Mesothelial cell of epicardium (in vitro differentiated cells): ENCODE data around the gene KCNH2. TPM values are rescaled to one million over a fixed set of nuclear protein-coding genes. Genes with fewer than 3 reads are reported as not detected.

Experiments
- DNase-seq, 2 experiments: peaks; one replicate each; pipeline ENCODE4 v3.0.0; 2021; ENCODE audit warnings: low spot score in 2 of 2; ENCODE audit not compliant: unreplicated experiment in 2 of 2
- H3K27ac Mint-ChIP-seq: 2 replicates; pipeline ENCODE4 v1.8.0; 2021; ENCODE audit warnings: mixed read lengths
- H3K27me3 Mint-ChIP-seq: 2 replicates; pipeline ENCODE4 v1.8.0; 2021; ENCODE audit warnings: low read depth, mixed read lengths
- H3K36me3 Mint-ChIP-seq: 2 replicates; pipeline ENCODE4 v1.8.0; 2021; ENCODE audit warnings: mixed read lengths
- H3K4me1 Mint-ChIP-seq: 2 replicates; pipeline ENCODE4 v1.8.0; 2021; ENCODE audit warnings: mixed read lengths
- H3K4me3 Mint-ChIP-seq: 2 replicates; pipeline ENCODE4 v1.8.0; 2021; ENCODE audit warnings: mild to moderate bottlenecking, moderate library complexity, mixed read lengths
- H3K9me3 Mint-ChIP-seq: 2 replicates; pipeline ENCODE4 v1.8.0; 2021; ENCODE audit warnings: mixed read lengths
- total RNA-seq: library from RNA; stranded (reverse); gene quantifications from 3 replicates; pipeline ENCODE4 v1.2.1, GENCODE V29; 2021
- TF ChIP-seq, protein P1 (sequence below): fragments of 200-600 bp; sonication (generic); IDR thresholded peaks from one replicate; pipeline ENCODE4 v1.5.0; 2021; ENCODE audit warnings: antibody characterized with exemption; ENCODE audit not compliant: unreplicated experiment

KCNH2 gene
- total RNA-seq, 1 donor from 2014 or later: 11.2 TPM

DNA sequence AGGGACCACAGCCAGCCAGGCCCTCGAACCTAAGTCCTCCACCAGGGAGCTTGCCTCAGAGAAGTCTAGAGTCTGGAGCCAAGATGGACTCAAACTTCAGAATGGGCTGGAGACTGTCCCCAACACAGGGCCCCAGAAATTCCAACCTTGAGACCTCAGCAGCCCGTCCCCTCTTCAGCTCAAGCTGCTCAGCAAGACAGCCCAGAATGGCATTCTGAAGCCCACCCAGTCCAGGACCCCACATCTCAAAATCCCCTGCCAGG, 15.9 kb downstream of the KCNH2 start:
- H3K27me3 Mint-ChIP-seq: peaks cover 10% of the 10 kb centered on the region
- TF ChIP-seq, protein P1, sequence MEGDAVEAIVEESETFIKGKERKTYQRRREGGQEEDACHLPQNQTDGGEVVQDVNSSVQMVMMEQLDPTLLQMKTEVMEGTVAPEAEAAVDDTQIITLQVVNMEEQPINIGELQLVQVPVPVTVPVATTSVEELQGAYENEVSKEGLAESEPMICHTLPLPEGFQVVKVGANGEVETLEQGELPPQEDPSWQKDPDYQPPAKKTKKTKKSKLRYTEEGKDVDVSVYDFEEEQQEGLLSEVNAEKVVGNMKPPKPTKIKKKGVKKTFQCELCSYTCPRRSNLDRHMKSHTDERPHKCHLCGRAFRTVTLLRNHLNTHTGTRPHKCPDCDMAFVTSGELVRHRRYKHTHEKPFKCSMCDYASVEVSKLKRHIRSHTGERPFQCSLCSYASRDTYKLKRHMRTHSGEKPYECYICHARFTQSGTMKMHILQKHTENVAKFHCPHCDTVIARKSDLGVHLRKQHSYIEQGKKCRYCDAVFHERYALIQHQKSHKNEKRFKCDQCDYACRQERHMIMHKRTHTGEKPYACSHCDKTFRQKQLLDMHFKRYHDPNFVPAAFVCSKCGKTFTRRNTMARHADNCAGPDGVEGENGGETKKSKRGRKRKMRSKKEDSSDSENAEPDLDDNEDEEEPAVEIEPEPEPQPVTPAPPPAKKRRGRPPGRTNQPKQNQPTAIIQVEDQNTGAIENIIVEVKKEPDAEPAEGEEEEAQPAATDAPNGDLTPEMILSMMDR: no peak
- no peak overlapping the region for H3K4me3 Mint-ChIP-seq
- peak overlapping the region; percentile 59 for H3K27ac Mint-ChIP-seq
- DNase-seq: no peak
- peaks cover 31% of the 10 kb centered on the region for H3K4me1 Mint-ChIP-seq
- H3K36me3 Mint-ChIP-seq: no peaks in the 10 kb centered on the region
- H3K9me3 Mint-ChIP-seq: no peaks in the 10 kb centered on the region

DNA sequence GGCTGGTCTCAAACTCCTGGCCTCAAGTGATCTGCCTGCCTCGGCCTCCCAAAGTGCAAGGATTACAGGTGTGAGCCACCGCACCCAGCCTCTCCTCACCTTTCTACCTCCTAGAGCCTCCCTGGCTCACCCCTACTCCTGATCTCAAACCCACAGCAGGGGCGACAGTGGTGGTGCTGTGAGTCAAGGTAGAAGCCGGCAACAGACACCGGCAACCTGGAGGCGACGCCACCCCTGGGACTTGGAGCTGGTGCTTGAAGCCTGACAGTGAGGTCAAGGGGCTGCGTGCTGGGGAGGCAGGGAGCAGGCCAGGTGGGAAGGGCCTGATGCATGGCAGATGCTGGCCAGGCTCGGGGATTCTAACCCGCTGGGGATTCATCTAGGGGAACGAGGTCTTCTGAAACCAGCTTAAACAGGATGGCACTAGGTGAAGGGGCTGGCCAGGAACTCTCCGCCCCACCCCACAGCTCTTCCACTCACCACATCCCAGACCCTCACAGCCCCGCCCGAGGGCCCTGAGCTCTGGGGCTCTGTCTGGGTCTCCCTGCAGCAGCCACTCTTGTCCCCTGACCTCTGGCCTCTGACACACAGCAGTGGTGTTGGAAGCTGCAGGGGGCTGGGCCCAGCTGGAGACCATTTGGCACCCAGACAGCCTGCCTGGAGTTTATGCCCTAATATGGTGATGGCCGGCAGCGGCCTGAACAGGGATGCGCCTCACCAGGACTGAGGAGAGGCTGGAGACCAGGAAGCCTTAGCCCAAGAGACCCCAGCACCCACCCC, 16.4 kb downstream of the KCNH2 start:
- peaks cover 9% of the 10 kb centered on the region for H3K27me3 Mint-ChIP-seq
- H3K4me1 Mint-ChIP-seq: peaks cover 31% of the 10 kb centered on the region
- H3K4me3 Mint-ChIP-seq: no peak overlapping the region
- TF ChIP-seq, protein P1: no peak
- no peaks in the 10 kb centered on the region for H3K36me3 Mint-ChIP-seq
- no peak for DNase-seq
- no peaks in the 10 kb centered on the region for H3K9me3 Mint-ChIP-seq
- H3K27ac Mint-ChIP-seq: peak overlapping the region; percentile 59

DNA sequence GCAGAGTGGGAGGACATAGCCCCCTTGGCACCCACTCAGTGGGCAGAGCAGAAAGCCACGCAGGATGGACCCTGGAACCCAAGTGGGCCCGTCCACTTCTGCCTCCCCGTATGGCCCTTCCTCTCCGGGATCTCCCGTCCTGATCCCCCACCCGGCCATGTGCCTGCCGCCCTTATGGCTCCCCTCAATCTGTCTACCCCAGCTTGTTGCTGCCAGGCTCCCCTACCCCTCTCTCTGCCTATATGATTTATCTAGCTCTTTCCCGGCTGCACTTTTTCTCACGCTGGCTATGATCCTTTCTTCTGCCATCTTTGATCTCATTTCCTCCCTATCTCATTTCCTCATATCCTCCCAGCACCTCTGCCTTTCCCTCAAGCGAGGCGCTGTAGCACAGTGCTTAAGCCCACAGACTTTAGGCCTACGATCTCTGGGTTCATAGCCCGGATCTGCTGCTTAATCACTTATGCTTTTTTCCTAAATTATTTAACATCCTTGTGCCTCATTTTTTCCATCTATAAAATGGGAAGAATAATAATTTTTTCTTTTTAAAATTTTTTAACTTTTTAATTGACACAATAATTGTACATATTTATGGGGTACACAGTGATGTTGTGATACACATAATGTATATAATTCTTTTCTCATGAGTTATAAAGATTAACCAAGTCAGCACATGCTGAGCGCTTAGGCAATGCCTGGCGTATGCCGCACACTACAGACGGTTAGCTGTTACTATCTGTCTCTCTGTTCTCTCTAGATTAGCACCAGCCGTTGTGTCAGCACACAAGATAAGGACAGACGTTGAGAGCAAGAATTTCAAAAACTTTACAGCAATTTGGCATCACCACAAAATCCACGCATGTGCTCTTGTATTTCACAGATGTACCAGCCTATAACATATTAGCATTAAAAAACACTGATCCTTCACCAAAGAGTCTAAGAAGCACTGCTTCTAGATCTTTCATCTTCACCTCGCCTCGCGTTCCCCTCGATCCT, 18.1 kb downstream of the KCNH2 start:
- no peaks in the 10 kb centered on the region for H3K9me3 Mint-ChIP-seq
- no peaks in the 10 kb centered on the region for H3K36me3 Mint-ChIP-seq

DNA sequence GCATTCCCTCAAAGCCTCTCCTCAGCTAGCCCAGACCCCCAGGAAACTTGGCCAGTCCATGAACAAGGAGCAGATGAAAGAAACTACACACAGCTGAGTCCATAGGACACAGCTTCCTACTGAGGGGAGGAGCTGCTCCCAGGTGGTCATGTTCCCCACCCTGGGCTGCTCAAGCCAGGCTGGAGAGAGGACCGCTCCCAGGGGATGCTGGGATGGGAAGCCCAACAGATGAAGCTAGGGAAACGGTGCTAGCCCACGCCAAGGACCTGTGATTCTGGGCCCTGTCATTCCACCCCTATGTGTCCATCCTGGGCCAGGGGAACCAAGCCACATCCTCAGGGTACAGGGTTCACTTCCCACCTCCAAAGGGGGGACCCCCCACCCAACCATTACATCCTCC, 19.0 kb downstream of the KCNH2 start:
- no peak for DNase-seq
- H3K27ac Mint-ChIP-seq: no peak overlapping the region
- H3K4me3 Mint-ChIP-seq: no peak overlapping the region
- H3K27me3 Mint-ChIP-seq: no peaks in the 10 kb centered on the region
- H3K4me1 Mint-ChIP-seq: peaks cover 38% of the 10 kb centered on the region
- H3K9me3 Mint-ChIP-seq: no peaks in the 10 kb centered on the region
- TF ChIP-seq, protein P1: no peak
- H3K36me3 Mint-ChIP-seq: no peaks in the 10 kb centered on the region

More for the DNA sequence above, 18.1 kb downstream of the KCNH2 start:
- Mint-ChIP-seq H3K27me3 (no peaks in the 10 kb centered on the region), H3K4me3 (no peak overlapping the region), H3K4me1 (peaks cover 36% of the 10 kb centered on the region), H3K27ac (no peak overlapping the region)
- TF ChIP-seq, protein P1: no peak
- no peak for DNase-seq

DNA sequence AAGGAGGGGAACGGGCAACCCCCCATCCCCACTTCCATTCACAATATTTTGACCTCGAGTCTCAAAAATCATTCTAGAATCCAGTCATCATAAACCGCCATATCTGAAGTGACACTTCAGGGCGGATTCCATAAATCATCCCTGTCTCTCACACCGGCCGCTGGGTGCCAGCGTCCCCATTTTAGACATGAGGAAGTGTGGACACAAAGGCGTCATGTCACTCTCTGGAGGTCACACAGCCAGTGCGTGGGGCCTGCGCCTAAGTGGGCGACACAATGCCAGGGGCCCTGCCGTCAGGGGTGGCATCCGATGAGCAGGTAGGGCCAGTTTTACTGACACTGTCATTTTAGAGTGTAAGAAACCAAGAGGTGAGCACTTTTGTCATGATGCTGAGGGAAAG, 19.5 kb downstream of the KCNH2 start:
- H3K4me1 Mint-ChIP-seq: peaks cover 43% of the 10 kb centered on the region
- H3K4me3 Mint-ChIP-seq: no peak overlapping the region
- no peak for DNase-seq
- no peaks in the 10 kb centered on the region for H3K36me3 Mint-ChIP-seq
- no peaks in the 10 kb centered on the region for H3K9me3 Mint-ChIP-seq
- no peaks in the 10 kb centered on the region for H3K27me3 Mint-ChIP-seq
- no peak overlapping the region for H3K27ac Mint-ChIP-seq
- TF ChIP-seq, protein P1: no peak
